ENCODE measurements around the gene BRAF. TPM values are rescaled to one million over a fixed set of nuclear protein-coding genes. Genes with fewer than 3 reads are reported as not detected.
"Not testable (repeated sequence)": the region's sequence is repeated elsewhere in the genome, so short reads cannot be mapped to it uniquely, and the experiment has no call there.

BRAF gene
- total RNA-seq, 5 donors from 2014 or later (not counting 1 experiment from before 2014, with no cell fraction given), result 39.3 to 65.1 (median 42.2) TPM

DNA sequence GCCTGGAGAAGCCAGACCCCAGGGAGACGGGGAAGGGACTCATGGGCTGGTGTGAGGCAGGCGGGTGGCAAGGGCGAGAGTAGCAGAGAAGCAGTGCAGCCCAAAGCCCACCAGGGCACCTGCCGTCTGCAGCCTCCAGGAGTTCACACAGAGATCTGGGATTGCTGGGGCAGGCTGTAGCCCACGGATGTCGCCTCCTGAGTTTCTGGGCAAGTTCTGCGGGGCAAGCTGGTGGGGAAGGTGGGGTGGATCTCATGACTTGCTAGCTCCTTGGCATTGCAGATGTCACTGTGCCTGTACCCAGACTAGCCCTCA lies 246.0 kb downstream of the BRAF start:
- peak in 1 of 35 experiments; percentile 8 for DNase-seq
- no peak overlapping the region for H3K27ac ChIP-seq (ENCODE audit: low read length)
- POLR2A ChIA-PET, result interaction anchor here in 1 of 2 donors (0.7 kb wide), 1 partner anchor 44 kb away, joined by 3 read pairs; no protein-coding TSS in a partner anchor
- CTCF ChIA-PET, result interaction anchor here in 1 of 2 donors (0.6 kb wide), 2 partner anchors 176 to 1566 kb away, joined by 3 read pairs; no protein-coding TSS in a partner anchor
- no peaks in the 10 kb centered on the region for H3K9me3 ChIP-seq
- no peaks in the 10 kb centered on the region for H3K9me3 Mint-ChIP-seq
- no peak overlapping the region for H3K4me3 Mint-ChIP-seq
- ATAC-seq (replicated peaks in 1 of 4), result no peak
- H3K36me3 ChIP-seq (ENCODE audit: control insufficient read depth in 2 of 2, extremely low read depth in 1 of 2, insufficient read depth in 1 of 2, low read length in 1 of 2), result peaks cover 24 to 37% of the 10 kb centered on the region in 2 donors
- no peaks in the 10 kb centered on the region for H3K27me3 Mint-ChIP-seq
- WGBS (ENCODE audit: insufficient coverage), result 100% methylated on average over 6 of the region's 7 CpGs
- H3K27ac Mint-ChIP-seq, result no peak overlapping the region
- H3K27me3 ChIP-seq (replicated peaks in 1 of 2; ENCODE audit: control insufficient read depth in 2 of 2, extremely low read depth in 1 of 2, insufficient read depth in 2 of 2, low read length in 1 of 2), result no peaks in the 10 kb centered on the region
- peaks cover 0 to 16% of the 10 kb centered on the region in 2 experiments for H3K4me1 ChIP-seq (ENCODE audit: control insufficient read depth in 1 of 2, extremely low read depth in 1 of 2, insufficient read depth in 2 of 2, low read length in 2 of 2)
- H3K4me3 ChIP-seq (ENCODE audit: control insufficient read depth in 1 of 2, extremely low read depth in 1 of 2, low read length in 1 of 2), result no peak overlapping the region
- H3K36me3 Mint-ChIP-seq, result peaks cover 57% of the 10 kb centered on the region
- H3K4me1 Mint-ChIP-seq, result peaks cover 28 to 39% (median 31%) of the 10 kb centered on the region in 3 donors

DNA sequence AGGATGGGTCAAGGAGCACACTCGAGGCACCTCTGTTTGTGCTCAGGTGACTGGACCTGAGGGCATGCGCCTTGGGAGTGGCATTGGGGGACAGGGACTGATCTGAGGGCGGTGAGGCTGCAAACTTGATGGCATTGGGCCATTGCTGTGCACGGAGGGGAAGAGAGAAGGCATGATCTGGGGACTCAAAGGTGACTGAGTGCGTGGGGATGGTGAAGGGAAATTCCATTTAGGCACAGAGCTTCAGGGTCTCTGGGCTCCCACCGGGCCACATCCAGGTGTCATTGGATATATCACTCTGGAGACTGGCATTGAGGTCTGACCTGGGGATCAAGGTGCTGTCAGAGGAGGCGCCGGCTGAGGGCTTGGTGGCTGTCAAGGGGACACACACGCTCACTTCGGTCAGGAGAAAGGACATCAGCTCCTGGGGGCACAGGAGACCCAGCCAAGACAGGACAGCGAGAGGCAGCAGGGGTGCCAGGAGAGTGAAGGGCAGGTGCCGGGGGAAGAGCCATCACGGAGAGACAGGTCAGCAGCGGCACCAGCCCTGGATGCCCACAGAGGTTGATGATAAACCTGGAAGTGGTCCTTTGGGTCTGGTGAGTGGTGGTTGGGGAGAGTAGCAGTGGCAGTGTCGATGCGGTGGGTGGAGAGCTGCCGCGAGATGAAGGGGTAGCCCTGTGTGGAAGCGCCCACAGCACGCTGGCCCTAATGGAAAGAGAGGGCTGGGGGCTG lies 246.5 kb downstream of the BRAF start:
- Histone ChIP-seq H3K9me3 (no peaks in the 10 kb centered on the region), H3K27ac (ENCODE audit: low read length) (no peak overlapping the region), H3K4me3 (ENCODE audit: control insufficient read depth in 1 of 2, extremely low read depth in 1 of 2, low read length in 1 of 2) (no peak overlapping the region), H3K36me3 (ENCODE audit: control insufficient read depth in 2 of 2, extremely low read depth in 1 of 2, insufficient read depth in 1 of 2, low read length in 1 of 2) (peaks cover 24 to 37% of the 10 kb centered on the region in 2 donors), H3K27me3 (replicated peaks in 1 of 2; ENCODE audit: control insufficient read depth in 2 of 2, extremely low read depth in 1 of 2, insufficient read depth in 2 of 2, low read length in 1 of 2) (no peaks in the 10 kb centered on the region), H3K4me1 (ENCODE audit: control insufficient read depth in 1 of 2, extremely low read depth in 1 of 2, insufficient read depth in 2 of 2, low read length in 2 of 2) (peaks cover 0 to 22% of the 10 kb centered on the region in 2 experiments)
- Mint-ChIP-seq H3K4me3 (no peak overlapping the region), H3K27me3 (no peaks in the 10 kb centered on the region), H3K4me1 (peaks cover 31 to 42% (median 32%) of the 10 kb centered on the region in 3 donors), H3K27ac (no peak overlapping the region), H3K36me3 (peaks cover 53% of the 10 kb centered on the region), H3K9me3 (no peaks in the 10 kb centered on the region)
- POLR2A ChIA-PET, result no interaction called here
- 99% methylated on average over 16 of the region's 20 CpGs for WGBS (ENCODE audit: insufficient coverage)
- CTCF ChIA-PET, result interaction anchor here in 1 of 2 donors (0.6 kb wide), 2 partner anchors 175 to 1566 kb away, joined by 3 read pairs; no protein-coding TSS in a partner anchor
- peak in 1 of 35 experiments; percentile 11 for DNase-seq
- no peak for ATAC-seq (replicated peaks in 1 of 4)

DNA sequence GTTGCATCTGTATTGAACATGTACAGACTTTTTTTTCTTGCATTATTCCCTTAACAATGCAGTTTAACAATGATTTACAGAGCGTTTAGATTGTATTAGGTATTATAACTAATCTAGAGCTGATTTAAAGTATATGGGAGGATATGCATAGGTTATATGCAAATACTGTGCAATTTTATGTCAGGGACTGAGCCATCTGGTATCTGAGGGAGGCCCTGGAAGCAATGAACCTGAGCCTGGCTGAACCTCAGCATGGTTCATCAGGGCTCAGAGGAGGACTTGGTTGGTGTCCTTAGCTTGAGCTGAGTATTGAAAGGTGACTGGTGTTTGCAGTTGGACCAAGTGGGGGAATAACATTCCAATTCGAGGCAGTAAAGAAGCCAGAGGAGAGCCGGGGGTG lies 247.2 kb downstream of the BRAF start:
- CTCF ChIA-PET, result no interaction called here
- Histone ChIP-seq H3K4me1 (ENCODE audit: control insufficient read depth in 1 of 2, extremely low read depth in 1 of 2, insufficient read depth in 2 of 2, low read length in 2 of 2) (peaks cover 0 to 22% of the 10 kb centered on the region in 2 experiments), H3K9me3 (no peaks in the 10 kb centered on the region), H3K36me3 (ENCODE audit: control insufficient read depth in 2 of 2, extremely low read depth in 1 of 2, insufficient read depth in 1 of 2, low read length in 1 of 2) (peaks cover 24 to 37% of the 10 kb centered on the region in 2 donors), H3K27me3 (replicated peaks in 1 of 2; ENCODE audit: control insufficient read depth in 2 of 2, extremely low read depth in 1 of 2, insufficient read depth in 2 of 2, low read length in 1 of 2) (no peaks in the 10 kb centered on the region), H3K4me3 (ENCODE audit: control insufficient read depth in 1 of 2, extremely low read depth in 1 of 2, low read length in 1 of 2) (no peak overlapping the region), H3K27ac (ENCODE audit: low read length) (no peak overlapping the region)
- Mint-ChIP-seq H3K4me1 (peaks cover 31 to 43% (median 33%) of the 10 kb centered on the region in 3 donors), H3K4me3 (no peak overlapping the region), H3K27me3 (no peaks in the 10 kb centered on the region), H3K27ac (no peak overlapping the region), H3K9me3 (no peaks in the 10 kb centered on the region), H3K36me3 (peaks cover 53% of the 10 kb centered on the region)
- WGBS (ENCODE audit: insufficient coverage), result 81% methylated on average over 3 of the region's 3 CpGs
- DNase-seq (peak in 1 of 35 experiments; percentile 5), ATAC-seq (replicated peaks in 1 of 4) (no peak)
- POLR2A ChIA-PET, result no interaction called here

DNA sequence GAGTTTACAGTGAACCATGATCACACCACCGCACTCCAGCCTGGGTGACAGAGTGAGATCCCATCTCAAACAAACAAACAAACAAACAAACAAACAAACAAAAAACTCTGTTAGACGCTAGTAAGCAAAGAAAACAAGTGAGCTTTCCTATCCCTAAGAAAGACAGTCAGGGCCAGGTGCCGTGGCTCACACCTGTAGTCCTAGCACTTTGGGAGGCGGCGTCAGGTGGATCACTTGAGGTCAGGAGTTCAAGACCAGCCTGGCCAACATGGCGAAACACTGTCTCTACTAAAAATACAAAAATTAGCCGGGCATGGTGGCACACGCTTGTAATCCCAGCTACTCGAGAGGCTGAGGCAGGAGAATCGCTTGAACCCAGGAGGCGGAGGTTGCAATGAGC lies 247.8 kb downstream of the BRAF start:
- H3K27ac Mint-ChIP-seq; H3K9me3 ChIP-seq; H3K4me3 Mint-ChIP-seq; DNase-seq; CTCF ChIA-PET; ATAC-seq (replicated peaks in 1 of 4); H3K4me3 ChIP-seq (ENCODE audit: control insufficient read depth in 1 of 2, extremely low read depth in 1 of 2, low read length in 1 of 2); H3K9me3 Mint-ChIP-seq; H3K27me3 ChIP-seq (replicated peaks in 1 of 2; ENCODE audit: control insufficient read depth in 2 of 2, extremely low read depth in 1 of 2, insufficient read depth in 2 of 2, low read length in 1 of 2); H3K27me3 Mint-ChIP-seq; H3K27ac ChIP-seq (ENCODE audit: low read length): not testable (repeated sequence)
- Histone ChIP-seq H3K36me3 (ENCODE audit: control insufficient read depth in 2 of 2, extremely low read depth in 1 of 2, insufficient read depth in 1 of 2, low read length in 1 of 2) (peaks cover 21 to 32% of the 10 kb centered on the region in 2 donors), H3K4me1 (ENCODE audit: control insufficient read depth in 1 of 2, extremely low read depth in 1 of 2, insufficient read depth in 2 of 2, low read length in 2 of 2) (peaks cover 3 to 22% of the 10 kb centered on the region in 2 experiments)
- WGBS (ENCODE audit: insufficient coverage), result 100% methylated on average over 8 of the region's 11 CpGs
- Mint-ChIP-seq H3K36me3 (peaks cover 49% of the 10 kb centered on the region), H3K4me1 (peaks cover 31 to 48% (median 38%) of the 10 kb centered on the region in 3 donors)
- POLR2A ChIA-PET, result interaction anchor here in 1 of 2 donors (0.7 kb wide), 1 partner anchor 194 kb away, joined by 4 read pairs; no protein-coding TSS in a partner anchor

DNA sequence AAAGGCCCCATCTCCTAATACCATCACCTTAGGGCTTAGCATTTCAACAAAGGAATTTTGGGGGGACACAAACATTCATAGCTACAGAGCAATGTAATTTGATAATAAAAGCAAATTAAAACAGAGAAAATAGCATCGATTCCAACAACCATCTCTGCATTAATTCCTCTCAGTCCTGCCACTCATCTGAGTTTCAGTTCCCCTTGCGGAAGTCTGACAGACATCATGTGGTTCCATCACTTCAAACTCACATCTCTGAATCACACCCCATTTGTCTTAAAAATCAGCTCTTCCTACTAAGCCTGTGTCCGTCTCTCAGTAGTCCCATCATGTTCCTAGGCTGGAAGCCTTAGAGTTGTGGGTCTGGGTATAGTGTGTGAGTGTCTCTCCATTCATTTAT lies 248.4 kb downstream of the BRAF start:
- ATAC-seq (replicated peaks in 1 of 4), result no peak
- Histone ChIP-seq H3K27ac (ENCODE audit: low read length) (no peak overlapping the region), H3K4me1 (ENCODE audit: control insufficient read depth in 1 of 2, extremely low read depth in 1 of 2, insufficient read depth in 2 of 2, low read length in 2 of 2) (peaks cover 3 to 22% of the 10 kb centered on the region in 2 experiments), H3K9me3 (no peaks in the 10 kb centered on the region), H3K4me3 (ENCODE audit: control insufficient read depth in 1 of 2, extremely low read depth in 1 of 2, low read length in 1 of 2) (no peak overlapping the region), H3K27me3 (replicated peaks in 1 of 2; ENCODE audit: control insufficient read depth in 2 of 2, extremely low read depth in 1 of 2, insufficient read depth in 2 of 2, low read length in 1 of 2) (no peaks in the 10 kb centered on the region), H3K36me3 (ENCODE audit: control insufficient read depth in 2 of 2, extremely low read depth in 1 of 2, insufficient read depth in 1 of 2, low read length in 1 of 2) (peaks cover 15 to 26% of the 10 kb centered on the region in 2 donors)
- Mint-ChIP-seq H3K36me3 (peaks cover 45% of the 10 kb centered on the region), H3K9me3 (no peaks in the 10 kb centered on the region), H3K27me3 (no peaks in the 10 kb centered on the region), H3K4me3 (no peak overlapping the region), H3K4me1 (peaks cover 31 to 49% (median 38%) of the 10 kb centered on the region in 3 donors), H3K27ac (no peak overlapping the region)
- no peak for DNase-seq
- POLR2A ChIA-PET, result no interaction called here
- CTCF ChIA-PET, result no interaction called here
- WGBS (ENCODE audit: insufficient coverage), result 100% methylated on average over 1 of the region's 3 CpGs

DNA sequence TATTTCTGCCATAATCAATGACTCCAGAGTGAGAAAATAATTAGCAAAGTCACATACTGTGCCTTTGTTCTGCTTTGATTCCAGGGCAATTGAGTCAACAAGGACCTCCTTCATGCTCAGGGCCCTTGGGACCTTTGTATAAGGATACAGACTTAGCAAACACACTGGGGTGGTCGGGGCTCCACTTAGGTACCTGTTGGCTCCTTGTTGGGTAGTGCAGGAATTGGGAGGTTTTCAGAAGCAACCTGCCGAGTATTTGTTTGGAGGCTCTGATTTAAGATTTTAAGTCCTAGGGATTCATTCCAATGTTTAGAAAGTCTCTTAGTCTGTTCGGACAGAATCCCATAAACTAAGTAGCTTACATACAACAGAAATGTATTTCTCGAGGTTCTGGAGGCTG lies 249.0 kb downstream of the BRAF start:
- peaks cover 13 to 21% of the 10 kb centered on the region in 2 donors for H3K36me3 ChIP-seq (ENCODE audit: control insufficient read depth in 2 of 2, extremely low read depth in 1 of 2, insufficient read depth in 1 of 2, low read length in 1 of 2)
- peaks cover 3 to 22% of the 10 kb centered on the region in 2 experiments for H3K4me1 ChIP-seq (ENCODE audit: control insufficient read depth in 1 of 2, extremely low read depth in 1 of 2, insufficient read depth in 2 of 2, low read length in 2 of 2)
- Mint-ChIP-seq H3K27ac (peak overlapping the region in 1 of 2 donors; percentile 68), H3K4me1 (peaks cover 31 to 49% (median 38%) of the 10 kb centered on the region in 3 donors), H3K9me3 (no peaks in the 10 kb centered on the region), H3K27me3 (no peaks in the 10 kb centered on the region), H3K4me3 (peak overlapping the region in 1 of 3 donors; percentile 35), H3K36me3 (peaks cover 41% of the 10 kb centered on the region)
- WGBS (ENCODE audit: insufficient coverage), result 80% methylated on average over 1 of the region's 4 CpGs
- CTCF ChIA-PET, result interaction anchor here in 1 of 2 donors (0.7 kb wide), 1 partner anchor 198 kb away, joined by 3 read pairs; no protein-coding TSS in a partner anchor
- no peaks in the 10 kb centered on the region for H3K9me3 ChIP-seq
- H3K27me3 ChIP-seq (replicated peaks in 1 of 2; ENCODE audit: control insufficient read depth in 2 of 2, extremely low read depth in 1 of 2, insufficient read depth in 2 of 2, low read length in 1 of 2), result no peaks in the 10 kb centered on the region
- no peak overlapping the region for H3K4me3 ChIP-seq (ENCODE audit: control insufficient read depth in 1 of 2, extremely low read depth in 1 of 2, low read length in 1 of 2)
- DNase-seq (no peak), ATAC-seq (replicated peaks in 1 of 4) (no peak)
- no peak overlapping the region for H3K27ac ChIP-seq (ENCODE audit: low read length)
- POLR2A ChIA-PET, result no interaction called here
